ENCODE data around the gene BTBD9. TPM values are rescaled to one million over a fixed set of nuclear protein-coding genes. Genes with fewer than 3 reads are reported as not detected.

Gene BTBD9
- total RNA-seq, 4 donors from 2014 or later = 17.3 to 50.3 (median 37.8) TPM

DNA sequence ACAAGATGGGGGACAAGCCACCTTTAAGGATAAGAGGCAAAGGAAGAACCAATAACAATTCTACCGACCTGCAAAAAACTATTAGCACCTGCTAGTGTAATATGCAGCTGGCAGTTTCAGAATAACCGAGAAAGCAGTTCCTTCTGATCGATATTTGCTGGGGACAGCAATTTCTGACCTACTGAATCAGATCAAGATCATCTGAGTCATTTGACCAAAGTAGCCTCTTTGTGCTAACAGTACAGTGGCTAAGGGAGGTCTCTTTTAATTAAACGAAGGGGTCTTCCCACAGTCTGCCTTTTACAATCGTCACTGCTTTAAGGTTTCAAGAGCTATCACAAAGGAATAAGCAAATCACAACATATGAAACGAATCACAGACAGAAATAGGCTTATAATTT lies 318.9 kb downstream of the BTBD9 start:
- Histone ChIP-seq H3K27ac (no peak overlapping the region), H3K27me3 (no peaks in the 10 kb centered on the region), H3K4me3 (no peak overlapping the region), H3K36me3 (no peaks in the 10 kb centered on the region), H3K9me3 (no peaks in the 10 kb centered on the region), H3K4me1 (no peaks in the 10 kb centered on the region)
- no peak for DNase-seq
- TF ChIP-seq POLR2A (IDR thresholded peaks at IDR 0.05) (no peak), CTCF (IDR thresholded peaks at IDR 0.05) (no peak)

DNA sequence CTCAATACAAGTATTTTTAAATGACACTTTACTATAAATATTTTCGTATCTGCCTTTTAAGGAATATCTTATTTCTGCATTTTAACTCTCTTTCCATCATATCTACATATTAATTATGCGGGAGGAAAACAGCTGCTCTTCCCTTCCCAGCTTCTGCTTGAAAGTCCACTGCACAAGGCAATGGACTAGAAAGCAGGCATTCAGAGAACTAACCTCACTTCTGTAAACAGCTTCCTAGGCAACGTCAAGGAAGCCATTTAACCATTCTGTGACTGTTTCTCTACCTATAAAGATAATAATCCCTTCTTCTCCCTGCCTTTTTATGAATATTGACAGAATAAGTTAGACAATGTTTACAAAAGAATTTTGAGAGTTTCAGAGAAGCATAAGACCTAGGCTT lies 319.4 kb downstream of the BTBD9 start:
- Histone ChIP-seq H3K27me3 (no peaks in the 10 kb centered on the region), H3K4me1 (no peaks in the 10 kb centered on the region), H3K4me3 (no peak overlapping the region), H3K9me3 (no peaks in the 10 kb centered on the region), H3K36me3 (no peaks in the 10 kb centered on the region), H3K27ac (no peak overlapping the region)
- no peak for DNase-seq
- TF ChIP-seq CTCF (IDR thresholded peaks at IDR 0.05) = no peak
- no peak for TF ChIP-seq POLR2A (IDR thresholded peaks at IDR 0.05)

- no peaks in the 10 kb centered on the region for H3K4me1 ChIP-seq
- no peak for DNase-seq
- TF ChIP-seq POLR2A (IDR thresholded peaks at IDR 0.05) = no peak
- H3K4me3 ChIP-seq = no peak overlapping the region
- no peaks in the 10 kb centered on the region for H3K27me3 ChIP-seq
- H3K9me3 ChIP-seq = no peaks in the 10 kb centered on the region
- H3K27ac ChIP-seq = no peak overlapping the region
- H3K36me3 ChIP-seq = no peaks in the 10 kb centered on the region
These were observed 320.2 kb downstream of the BTBD9 start for GRCh38 chr6:38319256-38320212.

GRCh38 chr6:38316099-38316868 lies 323.4 kb downstream of the BTBD9 start:
- no peaks in the 10 kb centered on the region for H3K36me3 ChIP-seq
- no peak overlapping the region for H3K27ac ChIP-seq
- no peak overlapping the region for H3K4me3 ChIP-seq
- H3K27me3 ChIP-seq = no peaks in the 10 kb centered on the region
- H3K4me1 ChIP-seq = no peaks in the 10 kb centered on the region
- no peaks in the 10 kb centered on the region for H3K9me3 ChIP-seq
- no peak for TF ChIP-seq POLR2A (IDR thresholded peaks at IDR 0.05)
- TF ChIP-seq CTCF (IDR thresholded peaks at IDR 0.05) = no peak
- no peak for DNase-seq

DNA sequence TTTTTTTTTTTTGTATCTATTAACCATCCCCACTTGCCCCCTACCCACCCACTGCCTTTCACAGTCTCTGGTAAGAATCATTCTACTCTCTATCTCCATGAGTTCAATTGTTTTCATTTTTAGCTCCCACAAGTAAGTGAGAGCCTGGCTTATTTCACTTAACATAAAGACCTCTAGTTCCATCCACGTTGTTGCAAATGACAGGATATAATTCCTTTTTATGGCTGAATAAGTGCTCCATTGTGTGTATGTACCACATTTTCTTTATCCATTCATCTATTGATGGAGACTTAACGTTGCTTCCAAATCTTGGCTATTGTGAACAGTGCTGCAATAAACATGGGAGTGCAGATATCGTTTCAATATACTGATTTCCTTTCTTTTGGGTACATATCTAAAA lies 328.5 kb downstream of the BTBD9 start:
- H3K4me1 ChIP-seq = no peaks in the 10 kb centered on the region
- H3K36me3 ChIP-seq = no peaks in the 10 kb centered on the region
- TF ChIP-seq POLR2A (IDR thresholded peaks at IDR 0.05) (no peak), CTCF (IDR thresholded peaks at IDR 0.05) (no peak)
- no peak overlapping the region for H3K27ac ChIP-seq
- no peak for DNase-seq
- no peak overlapping the region for H3K4me3 ChIP-seq
- no peaks in the 10 kb centered on the region for H3K27me3 ChIP-seq
- no peaks in the 10 kb centered on the region for H3K9me3 ChIP-seq

DNA sequence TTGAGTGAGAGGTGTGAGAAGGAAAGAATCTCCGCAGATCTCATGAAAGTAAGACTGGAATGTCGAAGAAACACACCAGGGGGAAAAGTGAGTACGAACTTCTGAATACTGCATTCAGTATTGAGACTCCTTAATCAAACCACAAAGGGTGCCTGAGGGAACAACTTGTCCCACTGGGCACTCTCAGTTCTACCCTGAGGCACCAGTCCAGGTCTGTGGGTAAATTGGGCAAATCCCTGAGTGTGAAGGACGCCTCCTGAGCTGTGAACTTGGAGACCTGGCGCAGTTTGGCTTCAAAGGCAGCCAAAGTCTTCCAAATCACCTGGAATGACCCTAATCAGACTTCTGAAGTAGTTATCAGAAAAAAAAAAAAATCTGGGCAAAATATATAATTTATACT lies 329.7 kb downstream of the BTBD9 start:
- H3K27ac ChIP-seq = no peak overlapping the region
- no peaks in the 10 kb centered on the region for H3K4me1 ChIP-seq
- no peaks in the 10 kb centered on the region for H3K9me3 ChIP-seq
- no peak for DNase-seq
- H3K36me3 ChIP-seq = no peaks in the 10 kb centered on the region
- H3K4me3 ChIP-seq = no peak overlapping the region
- H3K27me3 ChIP-seq = no peaks in the 10 kb centered on the region
- TF ChIP-seq CTCF (IDR thresholded peaks at IDR 0.05) = no peak
- no peak for TF ChIP-seq POLR2A (IDR thresholded peaks at IDR 0.05)

Data from Peyer's patch (tissue), 4 donors.